GM21723 (cell line): ENCODE measurements around the gene ZSCAN26.
"Not testable (repeated sequence)": the region's sequence is repeated elsewhere in the genome, so short reads cannot be mapped to it uniquely, and the experiment has no call there.

Source experiments
- ATAC-seq: cut with Tn5 transposase; IDR thresholded peaks from one replicate; pipeline ENCODE4 v1.9.1; 2021; ENCODE audit warnings: mild to moderate bottlenecking, moderate library complexity; ENCODE audit not compliant: unreplicated experiment

Gene ZSCAN26

DNA sequence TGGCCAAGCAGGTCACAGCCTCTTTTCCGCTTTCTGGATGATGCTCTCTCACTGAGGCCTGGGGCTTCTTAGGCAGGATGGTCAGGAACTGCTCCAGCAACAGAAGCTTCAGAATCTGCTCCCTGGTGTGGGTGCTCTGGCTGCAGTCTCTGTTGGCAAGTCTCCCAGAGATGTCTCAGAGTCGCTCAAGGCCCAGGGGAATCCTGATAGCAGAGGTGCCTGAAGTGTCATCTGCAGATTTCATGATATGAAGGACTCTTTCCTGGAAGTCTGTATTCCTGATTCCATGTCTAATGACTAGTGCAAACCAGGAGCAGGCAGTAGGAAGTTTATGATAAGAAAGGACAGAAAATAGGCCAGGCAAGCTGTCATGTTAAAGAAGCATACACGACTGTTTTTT lies 48.7 kb downstream of the ZSCAN26 start:
- ATAC-seq, result no peak

- ATAC-seq, result not testable (repeated sequence)
These were observed 50.9 kb downstream of the ZSCAN26 start for GRCh38 chr6:28317866-28318265.

GRCh38 chr6:28322661-28323060 lies 55.7 kb downstream of the ZSCAN26 start:
- no peak for ATAC-seq

- no peak for ATAC-seq
These were observed 57.0 kb downstream of the ZSCAN26 start for GRCh38 chr6:28323813-28324424.

- no peak for ATAC-seq
These were observed 59.5 kb downstream of the ZSCAN26 start for GRCh38 chr6:28326371-28326948.
